Right atrium auricular region (tissue), 2 donors: ENCODE data around the gene MYH14. TPM values are rescaled to one million over a fixed set of nuclear protein-coding genes. Genes with fewer than 3 reads are reported as not detected.

Experiments used
- DNase-seq: peaks from one replicate; pipeline ENCODE4 v3.0.0-alpha.2; 2019; ENCODE audit warnings: low spot score
- H3K27ac ChIP-seq, 2 donors: fragments of 200-600 bp; sonication (generic); 1 replicate in 1 of 2; 2 replicates in 1 of 2; pipeline ENCODE4 v1.5.1; 2016 to 2019
- H3K27me3 ChIP-seq, 2 donors: fragments of 200-600 bp; sonication (generic); one replicate each; pipeline versions ENCODE4 v1.5.1 to v1.6.0; 2017 to 2019
- H3K36me3 ChIP-seq: fragments of 200-600 bp; sonication (generic); one replicate; pipeline ENCODE4 v1.5.1; 2016
- H3K4me1 ChIP-seq, 2 donors: fragments of 200-600 bp; sonication (generic); one replicate each; pipeline versions ENCODE4 v1.5.1 to v1.6.0; 2017 to 2019
- H3K4me3 ChIP-seq, 2 donors: fragments of 200-600 bp; sonication (generic); 1 replicate in 1 of 2; 2 replicates in 1 of 2; pipeline ENCODE4 v1.5.1; 2017 to 2019; ENCODE audit warnings: mild to moderate bottlenecking in 1 of 2, moderate library complexity in 1 of 2
- H3K9me3 ChIP-seq, 2 donors: fragments of 200-600 bp; sonication (generic); one replicate each; pipeline ENCODE4 v1.5.1; 2019
- CTCF ChIP-seq, 2 donors: fragments of 200-600 bp; sonication (generic); IDR thresholded peaks; one replicate each; pipeline ENCODE4 v1.5.1; 2019; ENCODE audit warnings: antibody characterized with exemption in 2 of 2
- total RNA-seq, 2 donors: library from RNA; depleted of rRNA; stranded (reverse); fragments of >200 nt; gene quantifications; one replicate each; pipeline ENCODE4 v1.1.0, GENCODE V29; 2016

The MYH14 gene
- 10 to 100 TPM; 40.9 to 44.5 TPM for total RNA-seq

GRCh38 chr19:50203281-50204080 is at the start of gene MYH14:
TSS of gene MYH14 (plus strand) at chr19:50203622. CDS start at chr19:50210366, 6,744 bp downstream.
- Histone ChIP-seq H3K4me1 (peaks cover 0 to 43% of the 10 kb centered on the region in 2 donors), H3K9me3 (no peaks in the 10 kb centered on the region), H3K36me3 (no peaks in the 10 kb centered on the region), H3K27me3 (no peaks in the 10 kb centered on the region), H3K4me3 (peak within 1 kb of the TSS; percentile 67 to 68), H3K27ac (peak within 1 kb of the TSS; percentile 88)
- DNase-seq, result peak; percentile 77
- no peak for TF ChIP-seq CTCF (IDR thresholded peaks at IDR 0.05)

GRCh38 chr19:50154529-50154928 is 48.9 kb upstream of the MYH14 start:
- no peak for TF ChIP-seq CTCF (IDR thresholded peaks at IDR 0.05)
- Histone ChIP-seq H3K4me1 (no peaks in the 10 kb centered on the region), H3K27ac (no peak overlapping the region), H3K27me3 (no peaks in the 10 kb centered on the region), H3K36me3 (no peaks in the 10 kb centered on the region), H3K9me3 (peaks cover 0 to 13% of the 10 kb centered on the region in 2 donors), H3K4me3 (no peak overlapping the region)
- no peak for DNase-seq

- no peak for TF ChIP-seq CTCF (IDR thresholded peaks at IDR 0.05)
- H3K27me3 ChIP-seq, result no peaks in the 10 kb centered on the region
- H3K36me3 ChIP-seq, result no peaks in the 10 kb centered on the region
- no peaks in the 10 kb centered on the region for H3K4me1 ChIP-seq
- no peak overlapping the region for H3K4me3 ChIP-seq
- no peak for DNase-seq
- H3K27ac ChIP-seq, result no peak overlapping the region
- peaks cover 0 to 13% of the 10 kb centered on the region in 2 donors for H3K9me3 ChIP-seq
Measured at GRCh38 chr19:50155520-50156109, 47.8 kb upstream of the MYH14 start.

GRCh38 chr19:50158577-50158976 is 44.8 kb upstream of the MYH14 start:
- Histone ChIP-seq H3K4me3 (no peak overlapping the region), H3K27ac (no peak overlapping the region), H3K4me1 (no peaks in the 10 kb centered on the region), H3K36me3 (no peaks in the 10 kb centered on the region), H3K27me3 (no peaks in the 10 kb centered on the region), H3K9me3 (peaks cover 0 to 13% of the 10 kb centered on the region in 2 donors)
- DNase-seq, result no peak
- TF ChIP-seq CTCF (IDR thresholded peaks at IDR 0.05), result no peak

GRCh38 chr19:50159078-50159477 is 44.3 kb upstream of the MYH14 start:
- Histone ChIP-seq H3K4me1 (no peaks in the 10 kb centered on the region), H3K27me3 (no peaks in the 10 kb centered on the region), H3K9me3 (peaks cover 0 to 13% of the 10 kb centered on the region in 2 donors), H3K27ac (no peak overlapping the region), H3K36me3 (no peaks in the 10 kb centered on the region), H3K4me3 (no peak overlapping the region)
- DNase-seq, result no peak
- no peak for TF ChIP-seq CTCF (IDR thresholded peaks at IDR 0.05)
